ENCODE results near the gene HYPK.

HYPK gene

DNA sequence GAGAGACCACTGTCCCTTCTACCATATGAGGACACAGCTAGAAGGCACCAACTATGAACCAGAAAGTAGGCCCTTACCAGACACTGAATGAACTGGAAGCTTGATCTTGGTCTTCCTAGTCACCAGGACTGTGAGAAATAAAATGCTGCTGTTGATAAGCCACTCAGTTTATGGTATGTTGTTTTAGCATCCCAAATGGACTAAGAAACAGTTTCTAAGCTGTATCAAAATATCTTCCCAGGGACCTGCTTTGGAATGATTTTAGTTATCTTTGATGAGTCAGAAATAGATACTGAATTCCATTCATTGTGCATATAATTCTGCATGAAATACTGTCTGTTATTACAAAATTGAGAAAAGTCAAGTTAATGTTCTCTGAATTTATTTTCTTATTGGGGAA is 45.0 kb downstream of the HYPK start:
- no peak for DNase-seq (ENCODE audit: low read depth in 2 of 2)

DNA sequence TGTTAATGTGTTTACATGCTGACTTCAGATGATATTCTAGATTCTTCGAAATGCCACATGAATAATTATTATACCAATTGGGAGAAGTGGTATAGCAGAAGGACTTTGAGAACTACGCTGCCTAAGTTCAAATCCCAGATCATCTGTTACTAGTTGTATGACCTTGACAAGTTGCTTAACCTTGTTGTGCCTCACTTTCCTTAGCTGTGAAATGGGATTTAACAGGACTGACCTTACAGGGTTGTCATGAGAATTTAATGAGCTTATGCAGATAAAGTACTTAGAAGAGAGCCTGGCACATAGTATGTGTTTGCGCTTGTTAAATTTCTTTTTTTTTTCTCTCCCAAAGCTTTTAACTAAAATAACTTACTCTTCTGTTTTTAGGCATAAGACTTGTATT is 50.9 kb downstream of the HYPK start:
- no peak for DNase-seq (ENCODE audit: low read depth in 2 of 2)

DNA sequence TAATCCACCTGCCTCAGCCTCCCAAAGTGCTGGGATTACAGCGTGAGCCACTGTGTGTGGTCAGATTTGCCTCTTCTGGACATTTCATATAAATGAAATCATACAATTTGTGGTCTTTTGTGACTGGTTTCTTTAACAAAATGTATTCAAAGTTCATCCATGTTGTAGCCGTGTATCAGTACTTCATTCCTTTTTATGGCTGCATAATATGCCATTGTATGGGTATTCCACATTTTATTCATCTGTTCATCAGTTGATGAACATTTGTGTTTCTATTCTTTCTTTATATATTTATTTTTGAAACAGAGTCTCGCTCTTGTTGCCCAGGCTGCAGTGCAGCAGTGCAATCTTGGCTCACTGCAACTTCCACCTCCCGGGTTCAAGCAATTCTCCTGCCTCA is 52.2 kb downstream of the HYPK start:
- DNase-seq (ENCODE audit: low read depth in 2 of 2): no peak
